Measurements from ENCODE around the gene NTMT2.
"Not testable (repeated sequence)": the region's sequence is repeated elsewhere in the genome, so short reads cannot be mapped to it uniquely, and the experiment has no call there.

NTMT2 gene

GRCh38 chr1:170145770-170146676 is at the start of gene NTMT2:
Gene NTMT2, plus strand, starts transcription at chr1:170145959. Its CDS starts 149 bp downstream, at chr1:170146108.
- no peak for FAIRE-seq

- no peak for FAIRE-seq
Observed at GRCh38 chr1:170095976-170096748, 49.6 kb upstream of the NTMT2 start.

GRCh38 chr1:170096806-170097340 is 48.9 kb upstream of the NTMT2 start:
- no peak for FAIRE-seq

GRCh38 chr1:170097449-170097948 is 48.3 kb upstream of the NTMT2 start:
- FAIRE-seq: no peak

- FAIRE-seq: not testable (repeated sequence)
Observed at GRCh38 chr1:170113140-170113539, 32.6 kb upstream of the NTMT2 start.

- FAIRE-seq: no peak
Observed at GRCh38 chr1:170114906-170115305, 30.9 kb upstream of the NTMT2 start.

GRCh38 chr1:170122366-170122765 is 23.4 kb upstream of the NTMT2 start:
- FAIRE-seq: no peak

GRCh38 chr1:170125269-170125668 is 20.5 kb upstream of the NTMT2 start:
- no peak for FAIRE-seq

- no peak for FAIRE-seq
Observed at GRCh38 chr1:170126696-170127095, 19.1 kb upstream of the NTMT2 start.

- no peak for FAIRE-seq
Observed at GRCh38 chr1:170131450-170131849, 14.3 kb upstream of the NTMT2 start.

- FAIRE-seq: no peak
Observed at GRCh38 chr1:170131984-170132383, 13.8 kb upstream of the NTMT2 start.

GRCh38 chr1:170133766-170134495 is 11.8 kb upstream of the NTMT2 start:
- no peak for FAIRE-seq

GRCh38 chr1:170134521-170134920 is 11.2 kb upstream of the NTMT2 start:
- no peak for FAIRE-seq

- FAIRE-seq: no peak
Observed at GRCh38 chr1:170140371-170140770, 5.4 kb upstream of the NTMT2 start.

GRCh38 chr1:170145061-170145460 is 698 bp upstream of the NTMT2 start:
- FAIRE-seq: no peak

GRCh38 chr1:170146720-170147263 is 1.0 kb downstream of the NTMT2 start:
- no peak for FAIRE-seq

- FAIRE-seq: no peak
Observed at GRCh38 chr1:170149241-170149640, 3.5 kb downstream of the NTMT2 start.

GRCh38 chr1:170150016-170150415 is 4.3 kb downstream of the NTMT2 start:
- FAIRE-seq: no peak

- no peak for FAIRE-seq
Observed at GRCh38 chr1:170150921-170151320, 5.2 kb downstream of the NTMT2 start.

GRCh38 chr1:170153417-170153816 is 7.7 kb downstream of the NTMT2 start:
- FAIRE-seq: no peak

- FAIRE-seq: no peak
Observed at GRCh38 chr1:170155055-170155454, 9.3 kb downstream of the NTMT2 start.

- FAIRE-seq: no peak
Observed at GRCh38 chr1:170156594-170156993, 10.8 kb downstream of the NTMT2 start.
